ENCODE measurements around the gene STK10. TPM values are rescaled to one million over a fixed set of nuclear protein-coding genes. Genes with fewer than 3 reads are reported as not detected.

The STK10 gene
- total and polyA plus RNA-seq, 9 of the 15 experiments (the other 6 are each of a cell fraction or from before 2014, with no cell fraction given) = 0.30 to 6.7 (median 2.4) TPM

DNA sequence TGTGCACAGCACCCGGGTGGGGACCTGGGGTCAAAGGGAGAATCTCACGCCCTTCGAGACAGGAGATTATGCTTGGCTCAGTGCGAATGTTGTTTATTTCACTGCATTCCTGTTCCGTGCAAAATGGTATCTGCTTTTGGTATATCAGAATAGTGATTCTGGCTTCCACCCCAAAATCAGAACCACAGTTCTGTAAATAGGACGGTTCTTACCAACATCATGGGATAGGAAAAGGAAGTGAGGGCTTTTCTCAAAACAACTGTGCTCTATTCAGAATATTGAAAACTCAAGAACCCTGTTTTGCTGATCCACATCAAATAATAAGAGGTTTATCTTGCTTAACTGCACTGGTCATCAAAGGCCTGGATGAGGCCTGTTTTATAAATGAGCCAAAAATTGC, 129.9 kb downstream of the STK10 start:
- Histone ChIP-seq H3K9me1 (ENCODE audit: control insufficient read depth, insufficient read depth, low read length) (no peaks in the 10 kb centered on the region), H4K20me1 (replicated peaks; ENCODE audit: control insufficient read depth, insufficient read depth, low read length) (0 out of 2 replicates have a peak, but pooled peaks cover 3% of the 10 kb centered on the region), H3K9me3 (replicated peaks; ENCODE audit: control insufficient read depth, insufficient read depth, low read depth, low read length) (no peaks in the 10 kb centered on the region), H3K9ac (ENCODE audit: insufficient read depth in 1 of 2, low read depth in 2 of 2, low read length in 2 of 2) (no peak overlapping the region), H3K79me2 (ENCODE audit: control insufficient read depth, insufficient read depth, low read length) (no peaks in the 10 kb centered on the region), H3K4me3 (no peak overlapping the region), H3K4me2 (ENCODE audit: insufficient read depth, low read length) (no peak overlapping the region), H3K27me3 (ENCODE audit: control insufficient read depth in 2 of 2, insufficient read depth in 2 of 2, low read length in 2 of 2) (peaks cover 0 to 7% of the 10 kb centered on the region in 2 experiments; a peak in 1 of 5 replicates), H3K27ac (ENCODE audit: extremely low read depth, low read depth, low read length) (no peak overlapping the region), H3K36me3 (ENCODE audit: control insufficient read depth, insufficient read depth, low read length) (no peaks in the 10 kb centered on the region), H3K4me1 (replicated peaks in 1 of 2; ENCODE audit: control insufficient read depth in 2 of 2, insufficient read depth in 2 of 2, low read length in 2 of 2) (peaks cover 0 to 10% of the 10 kb centered on the region in 2 experiments; a peak in 1 of 5 replicates), H2AFZ (ENCODE audit: low read depth, low read length) (no peak overlapping the region)
- in situ Hi-C loops (cut with MboI) (loop anchor here (10.0 kb wide), 1 partner anchor 633 kb away; no protein-coding TSS in a partner anchor), intact Hi-C loops (cut with micrococcal nuclease) (loop anchor here (5.0 kb wide), 1 partner anchor 129 kb away; the partner anchor contains the start of gene STK10)
- ATAC-seq = no peak
- no peak for DNase-seq (ENCODE audit: extremely low read depth in 1 of 4, low spot score in 3 of 4)
- ChIA-PET POLR2A (no interaction called here), CTCF (ENCODE audit: low intra/inter-chr PET ratio) (no interaction called here)
- FAIRE-seq = no peak
- 42% methylated on average over 6 of the region's 6 CpGs for WGBS (ENCODE audit: insufficient coverage, low coverage, missing lambda C conversion rate)
- BruUV-seq (replicated peaks) = no TSS peak
- TF ChIP-seq ZNF133 (CRISPR knock-in tag; IDR thresholded peaks at IDR 0.05) = no peak
- TF ChIP-seq ZC3H8 (IDR thresholded peaks at IDR 0.05) = no peak
- TF ChIP-seq HMG20B (CRISPR knock-in tag; IDR thresholded peaks at IDR 0.05) = no peak
- TF ChIP-seq, protein P1, sequence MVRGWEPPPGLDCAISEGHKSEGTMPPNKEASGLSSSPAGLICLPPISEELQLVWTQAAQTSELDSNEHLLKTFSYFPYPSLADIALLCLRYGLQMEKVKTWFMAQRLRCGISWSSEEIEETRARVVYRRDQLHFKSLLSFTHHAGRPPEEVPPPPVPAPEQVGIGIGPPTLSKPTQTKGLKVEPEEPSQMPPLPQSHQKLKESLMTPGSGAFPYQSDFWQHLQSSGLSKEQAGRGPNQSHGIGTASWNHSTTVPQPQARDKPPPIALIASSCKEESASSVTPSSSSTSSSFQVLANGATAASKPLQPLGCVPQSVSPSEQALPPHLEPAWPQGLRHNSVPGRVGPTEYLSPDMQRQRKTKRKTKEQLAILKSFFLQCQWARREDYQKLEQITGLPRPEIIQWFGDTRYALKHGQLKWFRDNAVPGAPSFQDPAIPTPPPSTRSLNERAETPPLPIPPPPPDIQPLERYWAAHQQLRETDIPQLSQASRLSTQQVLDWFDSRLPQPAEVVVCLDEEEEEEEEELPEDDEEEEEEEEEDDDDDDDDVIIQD (CRISPR knock-in tag; IDR thresholded peaks at IDR 0.05) = no peak
- TF ChIP-seq, protein P2, sequence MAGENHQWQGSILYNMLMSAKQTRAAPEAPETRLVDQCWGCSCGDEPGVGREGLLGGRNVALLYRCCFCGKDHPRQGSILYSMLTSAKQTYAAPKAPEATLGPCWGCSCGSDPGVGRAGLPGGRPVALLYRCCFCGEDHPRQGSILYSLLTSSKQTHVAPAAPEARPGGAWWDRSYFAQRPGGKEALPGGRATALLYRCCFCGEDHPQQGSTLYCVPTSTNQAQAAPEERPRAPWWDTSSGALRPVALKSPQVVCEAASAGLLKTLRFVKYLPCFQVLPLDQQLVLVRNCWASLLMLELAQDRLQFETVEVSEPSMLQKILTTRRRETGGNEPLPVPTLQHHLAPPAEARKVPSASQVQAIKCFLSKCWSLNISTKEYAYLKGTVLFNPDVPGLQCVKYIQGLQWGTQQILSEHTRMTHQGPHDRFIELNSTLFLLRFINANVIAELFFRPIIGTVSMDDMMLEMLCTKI (IDR thresholded peaks at IDR 0.05; ENCODE audit: partially characterized antibody) = no peak
- TF ChIP-seq, protein P3, sequence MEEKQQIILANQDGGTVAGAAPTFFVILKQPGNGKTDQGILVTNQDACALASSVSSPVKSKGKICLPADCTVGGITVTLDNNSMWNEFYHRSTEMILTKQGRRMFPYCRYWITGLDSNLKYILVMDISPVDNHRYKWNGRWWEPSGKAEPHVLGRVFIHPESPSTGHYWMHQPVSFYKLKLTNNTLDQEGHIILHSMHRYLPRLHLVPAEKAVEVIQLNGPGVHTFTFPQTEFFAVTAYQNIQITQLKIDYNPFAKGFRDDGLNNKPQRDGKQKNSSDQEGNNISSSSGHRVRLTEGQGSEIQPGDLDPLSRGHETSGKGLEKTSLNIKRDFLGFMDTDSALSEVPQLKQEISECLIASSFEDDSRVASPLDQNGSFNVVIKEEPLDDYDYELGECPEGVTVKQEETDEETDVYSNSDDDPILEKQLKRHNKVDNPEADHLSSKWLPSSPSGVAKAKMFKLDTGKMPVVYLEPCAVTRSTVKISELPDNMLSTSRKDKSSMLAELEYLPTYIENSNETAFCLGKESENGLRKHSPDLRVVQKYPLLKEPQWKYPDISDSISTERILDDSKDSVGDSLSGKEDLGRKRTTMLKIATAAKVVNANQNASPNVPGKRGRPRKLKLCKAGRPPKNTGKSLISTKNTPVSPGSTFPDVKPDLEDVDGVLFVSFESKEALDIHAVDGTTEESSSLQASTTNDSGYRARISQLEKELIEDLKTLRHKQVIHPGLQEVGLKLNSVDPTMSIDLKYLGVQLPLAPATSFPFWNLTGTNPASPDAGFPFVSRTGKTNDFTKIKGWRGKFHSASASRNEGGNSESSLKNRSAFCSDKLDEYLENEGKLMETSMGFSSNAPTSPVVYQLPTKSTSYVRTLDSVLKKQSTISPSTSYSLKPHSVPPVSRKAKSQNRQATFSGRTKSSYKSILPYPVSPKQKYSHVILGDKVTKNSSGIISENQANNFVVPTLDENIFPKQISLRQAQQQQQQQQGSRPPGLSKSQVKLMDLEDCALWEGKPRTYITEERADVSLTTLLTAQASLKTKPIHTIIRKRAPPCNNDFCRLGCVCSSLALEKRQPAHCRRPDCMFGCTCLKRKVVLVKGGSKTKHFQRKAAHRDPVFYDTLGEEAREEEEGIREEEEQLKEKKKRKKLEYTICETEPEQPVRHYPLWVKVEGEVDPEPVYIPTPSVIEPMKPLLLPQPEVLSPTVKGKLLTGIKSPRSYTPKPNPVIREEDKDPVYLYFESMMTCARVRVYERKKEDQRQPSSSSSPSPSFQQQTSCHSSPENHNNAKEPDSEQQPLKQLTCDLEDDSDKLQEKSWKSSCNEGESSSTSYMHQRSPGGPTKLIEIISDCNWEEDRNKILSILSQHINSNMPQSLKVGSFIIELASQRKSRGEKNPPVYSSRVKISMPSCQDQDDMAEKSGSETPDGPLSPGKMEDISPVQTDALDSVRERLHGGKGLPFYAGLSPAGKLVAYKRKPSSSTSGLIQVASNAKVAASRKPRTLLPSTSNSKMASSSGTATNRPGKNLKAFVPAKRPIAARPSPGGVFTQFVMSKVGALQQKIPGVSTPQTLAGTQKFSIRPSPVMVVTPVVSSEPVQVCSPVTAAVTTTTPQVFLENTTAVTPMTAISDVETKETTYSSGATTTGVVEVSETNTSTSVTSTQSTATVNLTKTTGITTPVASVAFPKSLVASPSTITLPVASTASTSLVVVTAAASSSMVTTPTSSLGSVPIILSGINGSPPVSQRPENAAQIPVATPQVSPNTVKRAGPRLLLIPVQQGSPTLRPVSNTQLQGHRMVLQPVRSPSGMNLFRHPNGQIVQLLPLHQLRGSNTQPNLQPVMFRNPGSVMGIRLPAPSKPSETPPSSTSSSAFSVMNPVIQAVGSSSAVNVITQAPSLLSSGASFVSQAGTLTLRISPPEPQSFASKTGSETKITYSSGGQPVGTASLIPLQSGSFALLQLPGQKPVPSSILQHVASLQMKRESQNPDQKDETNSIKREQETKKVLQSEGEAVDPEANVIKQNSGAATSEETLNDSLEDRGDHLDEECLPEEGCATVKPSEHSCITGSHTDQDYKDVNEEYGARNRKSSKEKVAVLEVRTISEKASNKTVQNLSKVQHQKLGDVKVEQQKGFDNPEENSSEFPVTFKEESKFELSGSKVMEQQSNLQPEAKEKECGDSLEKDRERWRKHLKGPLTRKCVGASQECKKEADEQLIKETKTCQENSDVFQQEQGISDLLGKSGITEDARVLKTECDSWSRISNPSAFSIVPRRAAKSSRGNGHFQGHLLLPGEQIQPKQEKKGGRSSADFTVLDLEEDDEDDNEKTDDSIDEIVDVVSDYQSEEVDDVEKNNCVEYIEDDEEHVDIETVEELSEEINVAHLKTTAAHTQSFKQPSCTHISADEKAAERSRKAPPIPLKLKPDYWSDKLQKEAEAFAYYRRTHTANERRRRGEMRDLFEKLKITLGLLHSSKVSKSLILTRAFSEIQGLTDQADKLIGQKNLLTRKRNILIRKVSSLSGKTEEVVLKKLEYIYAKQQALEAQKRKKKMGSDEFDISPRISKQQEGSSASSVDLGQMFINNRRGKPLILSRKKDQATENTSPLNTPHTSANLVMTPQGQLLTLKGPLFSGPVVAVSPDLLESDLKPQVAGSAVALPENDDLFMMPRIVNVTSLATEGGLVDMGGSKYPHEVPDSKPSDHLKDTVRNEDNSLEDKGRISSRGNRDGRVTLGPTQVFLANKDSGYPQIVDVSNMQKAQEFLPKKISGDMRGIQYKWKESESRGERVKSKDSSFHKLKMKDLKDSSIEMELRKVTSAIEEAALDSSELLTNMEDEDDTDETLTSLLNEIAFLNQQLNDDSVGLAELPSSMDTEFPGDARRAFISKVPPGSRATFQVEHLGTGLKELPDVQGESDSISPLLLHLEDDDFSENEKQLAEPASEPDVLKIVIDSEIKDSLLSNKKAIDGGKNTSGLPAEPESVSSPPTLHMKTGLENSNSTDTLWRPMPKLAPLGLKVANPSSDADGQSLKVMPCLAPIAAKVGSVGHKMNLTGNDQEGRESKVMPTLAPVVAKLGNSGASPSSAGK (IDR thresholded peaks at IDR 0.05) = no peak
- TF ChIP-seq, protein P4, sequence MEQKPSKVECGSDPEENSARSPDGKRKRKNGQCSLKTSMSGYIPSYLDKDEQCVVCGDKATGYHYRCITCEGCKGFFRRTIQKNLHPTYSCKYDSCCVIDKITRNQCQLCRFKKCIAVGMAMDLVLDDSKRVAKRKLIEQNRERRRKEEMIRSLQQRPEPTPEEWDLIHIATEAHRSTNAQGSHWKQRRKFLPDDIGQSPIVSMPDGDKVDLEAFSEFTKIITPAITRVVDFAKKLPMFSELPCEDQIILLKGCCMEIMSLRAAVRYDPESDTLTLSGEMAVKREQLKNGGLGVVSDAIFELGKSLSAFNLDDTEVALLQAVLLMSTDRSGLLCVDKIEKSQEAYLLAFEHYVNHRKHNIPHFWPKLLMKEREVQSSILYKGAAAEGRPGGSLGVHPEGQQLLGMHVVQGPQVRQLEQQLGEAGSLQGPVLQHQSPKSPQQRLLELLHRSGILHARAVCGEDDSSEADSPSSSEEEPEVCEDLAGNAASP (IDR thresholded peaks at IDR 0.05) = no peak
